KMS-11 (cell line): ENCODE data around the gene MBD3L1.

Source experiments
- H2AFZ ChIP-seq: fragments of 200-600 bp; sonication (generic); 2 replicates; pipeline ENCODE4 v1.6.1; 2016; ENCODE audit warnings: antibody characterized with exemption, mixed run types, low read depth
- H3K27ac ChIP-seq: fragments of 200-600 bp; sonication (generic); 2 replicates; pipeline ENCODE4 v1.6.1; 2016; ENCODE audit warnings: mild to moderate bottlenecking, mixed run types
- H3K27me3 ChIP-seq: fragments of 200-600 bp; sonication (generic); 2 replicates; pipeline ENCODE4 v1.6.1; 2017; ENCODE audit warnings: mild to moderate bottlenecking, low read depth, mixed run types, moderate library complexity; ENCODE audit not compliant: insufficient read depth
- H3K36me3 ChIP-seq: fragments of 200-600 bp; sonication (generic); 2 replicates; pipeline ENCODE4 v1.6.1; 2017; ENCODE audit warnings: mild to moderate bottlenecking, mixed run types; ENCODE audit not compliant: insufficient read depth
- H3K4me1 ChIP-seq: fragments of 200-600 bp; sonication (generic); 2 replicates; pipeline ENCODE4 v1.6.1; 2016; ENCODE audit warnings: mild to moderate bottlenecking, low read depth, mixed run types; ENCODE audit not compliant: poor library complexity, severe bottlenecking
- H3K4me2 ChIP-seq: fragments of 200-600 bp; sonication (generic); 2 replicates; pipeline ENCODE4 v1.7.0; 2016; ENCODE audit warnings: mild to moderate bottlenecking, mixed run types
- H3K4me3 ChIP-seq: fragments of 200-600 bp; sonication (generic); IDR thresholded peaks from 2 replicates; pipeline ENCODE4 v1.6.1; 2017; ENCODE audit warnings: low read depth, low read length, mixed read lengths; ENCODE audit not compliant: insufficient read depth
- H3K79me2 ChIP-seq: fragments of 200-600 bp; sonication (generic); 2 replicates; pipeline ENCODE4 v1.6.1; 2016; ENCODE audit warnings: low read depth, mixed run types; ENCODE audit not compliant: insufficient read depth
- H3K9ac ChIP-seq: fragments of 200-600 bp; sonication (generic); 2 replicates; pipeline ENCODE4 v1.6.1; 2016; ENCODE audit warnings: mild to moderate bottlenecking, mixed run types
- H4K20me1 ChIP-seq: fragments of 200-600 bp; sonication (generic); 2 replicates; pipeline ENCODE4 v1.6.1; 2016; ENCODE audit warnings: mild to moderate bottlenecking, mixed run types; ENCODE audit not compliant: insufficient read depth
- TF ChIP-seq, protein P1 (sequence below): fragments of 200-600 bp; sonication (generic); conservative IDR thresholded peaks from 2 replicates; pipeline ENCODE4 v1.6.1; 2017; ENCODE audit warnings: low read depth, mild to moderate bottlenecking, antibody characterized with exemption, low read length, moderate library complexity, mixed read lengths

The MBD3L1 gene

DNA sequence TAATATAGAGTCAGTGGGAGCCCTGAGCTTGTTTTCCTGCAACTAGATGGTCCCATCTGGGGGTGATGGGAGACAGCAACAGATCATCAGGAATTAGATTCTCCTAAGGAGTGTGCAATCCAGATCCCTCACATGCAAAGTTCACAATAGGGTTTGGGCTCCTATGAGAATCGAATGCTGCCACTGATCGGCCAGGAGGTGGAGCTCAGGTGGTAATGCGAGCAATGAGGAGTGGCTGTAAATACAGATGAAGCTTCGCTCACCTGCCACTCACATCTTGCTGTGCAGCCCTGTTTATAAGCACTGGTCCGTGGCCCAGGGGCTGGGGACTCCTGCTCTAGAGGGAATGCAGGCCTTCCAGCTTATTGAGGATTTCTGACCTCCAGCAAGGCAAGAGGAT lies 5.8 kb upstream of the MBD3L1 start:
- H2AFZ ChIP-seq = no peak overlapping the region
- no peak overlapping the region for H3K4me3 ChIP-seq
- H4K20me1 ChIP-seq = no peaks in the 10 kb centered on the region
- no peaks in the 10 kb centered on the region for H3K27me3 ChIP-seq
- TF ChIP-seq, protein P1, sequence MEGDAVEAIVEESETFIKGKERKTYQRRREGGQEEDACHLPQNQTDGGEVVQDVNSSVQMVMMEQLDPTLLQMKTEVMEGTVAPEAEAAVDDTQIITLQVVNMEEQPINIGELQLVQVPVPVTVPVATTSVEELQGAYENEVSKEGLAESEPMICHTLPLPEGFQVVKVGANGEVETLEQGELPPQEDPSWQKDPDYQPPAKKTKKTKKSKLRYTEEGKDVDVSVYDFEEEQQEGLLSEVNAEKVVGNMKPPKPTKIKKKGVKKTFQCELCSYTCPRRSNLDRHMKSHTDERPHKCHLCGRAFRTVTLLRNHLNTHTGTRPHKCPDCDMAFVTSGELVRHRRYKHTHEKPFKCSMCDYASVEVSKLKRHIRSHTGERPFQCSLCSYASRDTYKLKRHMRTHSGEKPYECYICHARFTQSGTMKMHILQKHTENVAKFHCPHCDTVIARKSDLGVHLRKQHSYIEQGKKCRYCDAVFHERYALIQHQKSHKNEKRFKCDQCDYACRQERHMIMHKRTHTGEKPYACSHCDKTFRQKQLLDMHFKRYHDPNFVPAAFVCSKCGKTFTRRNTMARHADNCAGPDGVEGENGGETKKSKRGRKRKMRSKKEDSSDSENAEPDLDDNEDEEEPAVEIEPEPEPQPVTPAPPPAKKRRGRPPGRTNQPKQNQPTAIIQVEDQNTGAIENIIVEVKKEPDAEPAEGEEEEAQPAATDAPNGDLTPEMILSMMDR = no peak
- no peak overlapping the region for H3K4me2 ChIP-seq
- H3K9ac ChIP-seq = no peak overlapping the region
- H3K4me1 ChIP-seq = peaks cover 2% of the 10 kb centered on the region
- no peaks in the 10 kb centered on the region for H3K36me3 ChIP-seq
- no peak overlapping the region for H3K27ac ChIP-seq
- no peaks in the 10 kb centered on the region for H3K79me2 ChIP-seq

DNA sequence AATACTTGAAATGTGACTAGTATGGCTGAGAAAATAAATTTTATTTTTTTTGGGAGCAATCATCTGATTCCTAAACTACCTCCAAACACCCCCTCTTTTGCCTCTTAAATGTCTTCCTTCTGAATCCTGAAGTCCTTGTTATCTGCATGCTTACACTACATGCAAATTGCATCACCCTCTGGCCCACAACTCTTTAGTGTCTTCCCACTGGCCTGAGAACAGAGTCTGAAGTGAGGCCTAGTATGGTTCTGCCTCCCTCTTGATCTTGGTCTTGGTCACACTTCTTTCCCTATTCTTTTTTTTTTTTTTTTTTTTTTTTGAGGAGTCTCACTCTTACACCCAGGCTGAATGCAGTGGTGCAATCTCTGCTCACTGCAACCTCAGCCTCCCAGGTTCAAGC lies 4.9 kb upstream of the MBD3L1 start:
- Histone ChIP-seq H3K79me2 (no peaks in the 10 kb centered on the region), H3K27me3 (no peaks in the 10 kb centered on the region), H3K36me3 (no peaks in the 10 kb centered on the region), H3K27ac (no peak overlapping the region), H4K20me1 (no peaks in the 10 kb centered on the region), H3K4me3 (no peak overlapping the region), H3K4me1 (peaks cover 4% of the 10 kb centered on the region), H3K4me2 (no peak overlapping the region), H3K9ac (no peak overlapping the region), H2AFZ (no peak overlapping the region)
- TF ChIP-seq, protein P1 = no peak

DNA sequence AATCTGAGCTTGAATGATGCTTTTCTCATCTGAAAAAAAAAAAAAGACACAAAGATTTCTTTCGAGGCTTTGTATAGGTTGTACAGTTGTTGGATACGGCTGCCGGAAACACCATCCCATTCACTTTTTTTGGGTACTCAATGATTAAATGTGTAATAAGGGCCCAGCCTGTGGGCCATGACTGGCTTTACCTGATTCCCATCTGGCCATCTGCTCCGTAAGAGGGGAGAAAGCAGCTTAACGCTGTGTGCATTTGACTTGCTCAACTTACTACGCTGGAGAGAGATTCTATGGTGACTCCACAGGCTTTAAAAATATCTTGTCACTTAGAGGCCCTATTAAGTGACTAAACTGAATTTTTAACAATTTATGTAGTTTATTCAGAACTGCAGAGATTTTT lies 804 bp upstream of the MBD3L1 start:
- Histone ChIP-seq H2AFZ (peak overlapping the region; percentile 88; the same call in 1 of the 2 replicates), H3K27ac (peak overlapping the region; percentile 91; the same call in 1 of the 2 replicates)

DNA sequence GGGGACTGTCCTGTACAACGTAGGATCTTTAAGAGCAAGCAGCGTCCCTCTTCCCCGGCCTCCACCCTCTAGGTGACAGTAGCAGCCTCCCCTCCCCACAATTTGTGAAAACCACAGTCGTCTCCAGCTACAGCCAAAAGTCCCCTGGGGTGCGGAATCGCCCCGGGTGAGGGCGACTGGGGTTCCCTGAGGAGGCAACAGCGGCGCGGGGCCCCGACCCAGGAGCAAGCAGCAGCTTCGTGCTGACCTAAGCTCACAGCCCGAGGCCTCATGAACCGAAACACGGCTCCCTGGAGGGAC lies 395 bp upstream of the MBD3L1 start:
- H3K4me1 ChIP-seq = peaks cover 4% of the 10 kb centered on the region
- H3K4me2 ChIP-seq = peak overlapping the region; percentile 71
- H3K4me3 ChIP-seq = no peak overlapping the region
- H3K36me3 ChIP-seq = no peaks in the 10 kb centered on the region
- peak overlapping the region; percentile 85 for H3K9ac ChIP-seq
- no peaks in the 10 kb centered on the region for H3K79me2 ChIP-seq
- H3K27ac ChIP-seq = peak overlapping the region; percentile 91
- H3K27me3 ChIP-seq = peaks cover 14% of the 10 kb centered on the region; the same call in 1 of the 2 replicates
- H2AFZ ChIP-seq = peak overlapping the region; percentile 88
- TF ChIP-seq, protein P1 = no peak
- H4K20me1 ChIP-seq = no peaks in the 10 kb centered on the region

More for the DNA sequence above, 804 bp upstream of the MBD3L1 start:
- TF ChIP-seq, protein P1 = 0 out of 2 replicates have a peak, but pooled peaks have one; percentile 5
- Histone ChIP-seq H3K4me2 (peak overlapping the region; percentile 71), H3K36me3 (no peaks in the 10 kb centered on the region), H3K4me1 (peaks cover 4% of the 10 kb centered on the region), H3K4me3 (no peak overlapping the region), H3K79me2 (no peaks in the 10 kb centered on the region), H4K20me1 (no peaks in the 10 kb centered on the region), H3K9ac (peak overlapping the region; percentile 85; the same call in 1 of the 2 replicates), H3K27me3 (peaks cover 12% of the 10 kb centered on the region; the same call in 1 of the 2 replicates)
